ENCODE measurements around the gene IL17RD. TPM values are rescaled to one million over a fixed set of nuclear protein-coding genes. Genes with fewer than 3 reads are reported as not detected.

Gene IL17RD
- total RNA-seq, 1 experiment from 2014 or later: 8.3 TPM

DNA sequence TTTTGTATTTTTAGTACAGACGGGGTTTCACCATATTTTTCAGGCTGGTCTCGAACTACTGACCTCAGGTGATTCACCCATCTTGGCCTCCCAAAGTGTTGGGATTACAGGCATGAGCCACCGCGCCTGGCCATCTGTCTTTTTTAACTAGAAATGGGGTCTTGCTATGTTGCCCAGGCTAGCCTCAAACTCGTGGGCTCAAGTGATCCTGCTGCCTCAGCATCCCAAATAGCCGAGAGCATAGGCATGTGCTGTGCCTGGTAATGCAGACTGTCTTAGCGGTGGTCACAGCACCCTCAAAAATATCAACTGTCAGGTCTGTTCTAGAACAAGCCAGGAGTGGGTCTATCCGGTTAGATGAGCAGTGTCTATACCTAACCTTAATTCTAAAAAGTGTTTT lies 56.5 kb downstream of the IL17RD start:
- TF ChIP-seq EZH2 (IDR thresholded peaks at IDR 0.05; ENCODE audit: low read depth): no peak
- TF ChIP-seq, protein P1, sequence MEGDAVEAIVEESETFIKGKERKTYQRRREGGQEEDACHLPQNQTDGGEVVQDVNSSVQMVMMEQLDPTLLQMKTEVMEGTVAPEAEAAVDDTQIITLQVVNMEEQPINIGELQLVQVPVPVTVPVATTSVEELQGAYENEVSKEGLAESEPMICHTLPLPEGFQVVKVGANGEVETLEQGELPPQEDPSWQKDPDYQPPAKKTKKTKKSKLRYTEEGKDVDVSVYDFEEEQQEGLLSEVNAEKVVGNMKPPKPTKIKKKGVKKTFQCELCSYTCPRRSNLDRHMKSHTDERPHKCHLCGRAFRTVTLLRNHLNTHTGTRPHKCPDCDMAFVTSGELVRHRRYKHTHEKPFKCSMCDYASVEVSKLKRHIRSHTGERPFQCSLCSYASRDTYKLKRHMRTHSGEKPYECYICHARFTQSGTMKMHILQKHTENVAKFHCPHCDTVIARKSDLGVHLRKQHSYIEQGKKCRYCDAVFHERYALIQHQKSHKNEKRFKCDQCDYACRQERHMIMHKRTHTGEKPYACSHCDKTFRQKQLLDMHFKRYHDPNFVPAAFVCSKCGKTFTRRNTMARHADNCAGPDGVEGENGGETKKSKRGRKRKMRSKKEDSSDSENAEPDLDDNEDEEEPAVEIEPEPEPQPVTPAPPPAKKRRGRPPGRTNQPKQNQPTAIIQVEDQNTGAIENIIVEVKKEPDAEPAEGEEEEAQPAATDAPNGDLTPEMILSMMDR (conservative IDR thresholded peaks at IDR 0.05): no peak
- Histone ChIP-seq H4K20me1 (ENCODE audit: insufficient read depth) (no peaks in the 10 kb centered on the region), H3F3A (ENCODE audit: insufficient read depth, low read depth) (no peaks in the 10 kb centered on the region), H3K79me2 (ENCODE audit: low read depth) (no peaks in the 10 kb centered on the region), H3K9me2 (ENCODE audit: insufficient read depth) (no peaks in the 10 kb centered on the region), H3K27me3 (ENCODE audit: insufficient read depth, low read depth) (no peaks in the 10 kb centered on the region), H3K4me3 (no peak overlapping the region), H3K4me1 (replicated peaks; ENCODE audit: insufficient read depth) (no peaks in the 10 kb centered on the region), H3K27ac (no peak overlapping the region), H3K36me3 (ENCODE audit: low read depth) (no peaks in the 10 kb centered on the region), H3K9me3 (ENCODE audit: insufficient read depth, low read depth) (no peaks in the 10 kb centered on the region), H2AFZ (no peak overlapping the region), H3K4me2 (no peak overlapping the region)
- POLR2A ChIA-PET (ENCODE audit: unreplicated experiment): no interaction called here
- DNase-seq: no peak
- no TSS peak for BruUV-seq (replicated peaks)
- CTCF ChIA-PET: no interaction called here
- intact Hi-C loops (cut with micrococcal nuclease; ENCODE audit: unreplicated experiment): loop anchor here (10.0 kb wide), 1 partner anchor 116 kb away; the partner anchor contains the start of gene APPL1

DNA sequence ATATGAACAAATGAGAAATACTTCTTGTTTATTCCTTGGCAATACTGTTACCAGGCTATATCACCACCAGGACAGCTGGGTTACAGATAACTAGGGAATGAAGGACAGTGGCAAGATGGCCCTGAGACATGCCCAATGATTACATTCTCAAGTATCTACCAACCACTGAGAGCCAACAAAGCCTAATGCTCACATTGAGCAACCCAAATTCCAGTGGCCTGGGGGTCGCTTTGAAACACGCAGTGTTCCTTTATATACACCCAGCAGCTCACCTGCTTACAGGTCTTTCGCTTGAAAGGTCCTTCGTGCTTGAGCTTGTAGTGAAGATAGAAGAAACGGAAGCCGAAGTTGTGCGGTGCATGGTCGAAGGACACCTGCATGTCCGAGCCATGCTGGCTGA lies 59.6 kb downstream of the IL17RD start:
- Histone ChIP-seq H3K36me3 (ENCODE audit: low read depth) (no peaks in the 10 kb centered on the region), H3K9me3 (ENCODE audit: insufficient read depth, low read depth) (no peaks in the 10 kb centered on the region), H4K20me1 (ENCODE audit: insufficient read depth) (no peaks in the 10 kb centered on the region), H3K9me2 (ENCODE audit: insufficient read depth) (no peaks in the 10 kb centered on the region), H3K4me3 (no peak overlapping the region), H3F3A (ENCODE audit: insufficient read depth, low read depth) (no peaks in the 10 kb centered on the region), H3K27ac (no peak overlapping the region), H3K4me2 (no peak overlapping the region), H2AFZ (no peak overlapping the region), H3K79me2 (ENCODE audit: low read depth) (no peaks in the 10 kb centered on the region), H3K4me1 (replicated peaks; ENCODE audit: insufficient read depth) (no peaks in the 10 kb centered on the region), H3K27me3 (ENCODE audit: insufficient read depth, low read depth) (no peaks in the 10 kb centered on the region)
- BruUV-seq (replicated peaks): no TSS peak
- ChIA-PET POLR2A (ENCODE audit: unreplicated experiment) (no interaction called here), CTCF (no interaction called here)
- intact Hi-C loops (cut with micrococcal nuclease; ENCODE audit: unreplicated experiment): loop anchor here (10.0 kb wide), 1 partner anchor 119 kb away; the partner anchor contains the start of gene APPL1
- no peak for DNase-seq
- TF ChIP-seq, protein P1 (conservative IDR thresholded peaks at IDR 0.05): no peak
- TF ChIP-seq EZH2 (IDR thresholded peaks at IDR 0.05; ENCODE audit: low read depth): no peak

DNA sequence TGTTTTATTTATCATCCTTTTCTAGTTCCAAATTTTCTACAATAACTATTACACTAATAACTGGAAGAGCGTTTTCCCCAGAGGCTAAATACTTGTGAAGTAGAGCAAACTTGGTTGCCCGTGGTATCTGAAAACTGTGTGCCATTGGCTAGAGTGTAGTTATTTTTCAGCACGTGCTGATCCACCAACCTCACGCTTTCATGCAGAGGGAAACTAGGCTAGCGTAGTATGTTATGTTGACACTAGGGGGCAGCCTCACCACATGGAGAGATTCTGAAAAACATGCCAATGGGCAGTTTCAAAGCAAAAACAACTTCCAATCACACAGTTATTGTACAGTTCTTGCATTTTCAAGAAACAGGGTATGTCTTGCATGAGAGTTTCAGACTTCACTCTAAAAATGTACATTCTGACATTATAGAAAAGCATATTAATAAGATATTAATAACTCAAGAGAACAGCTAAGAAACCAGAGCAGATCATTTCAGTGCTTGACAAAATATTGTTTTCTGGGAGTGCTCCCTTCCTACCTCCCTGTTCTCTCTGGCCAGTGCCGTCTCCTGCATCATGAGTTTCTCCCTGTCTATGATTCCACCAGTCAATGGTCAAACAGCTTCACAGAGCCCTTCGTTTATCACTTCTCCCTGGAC lies 65.0 kb downstream of the IL17RD start:
- Histone ChIP-seq H4K20me1 (ENCODE audit: insufficient read depth) (no peaks in the 10 kb centered on the region), H3K27me3 (ENCODE audit: insufficient read depth, low read depth) (no peaks in the 10 kb centered on the region), H3K4me1 (replicated peaks; ENCODE audit: insufficient read depth) (peaks cover 20% of the 10 kb centered on the region), H3F3A (ENCODE audit: insufficient read depth, low read depth) (peaks cover 8% of the 10 kb centered on the region; the same call in 1 of the 2 replicates), H3K9me3 (ENCODE audit: insufficient read depth, low read depth) (no peaks in the 10 kb centered on the region), H3K36me3 (ENCODE audit: low read depth) (no peaks in the 10 kb centered on the region), H3K4me3 (no peak overlapping the region), H3K9me2 (ENCODE audit: insufficient read depth) (no peaks in the 10 kb centered on the region), H3K79me2 (ENCODE audit: low read depth) (no peaks in the 10 kb centered on the region), H3K4me2 (no peak overlapping the region), H2AFZ (no peak overlapping the region), H3K27ac (0 out of 2 replicates have a peak overlapping the region, but pooled peaks have one; percentile 62)
- peak; percentile 48 to 63 for DNase-seq
- ChIA-PET POLR2A (ENCODE audit: unreplicated experiment) (no interaction called here), CTCF (interaction anchor here (0.6 to 1.0 kb wide), 2 partner anchors 40 to 784 kb away, joined by 3 read pairs; partner anchors contain the start of gene SPATA12)
- intact Hi-C loops (cut with micrococcal nuclease; ENCODE audit: unreplicated experiment): loop anchor here (1.0 to 10.0 kb wide), 5 partner anchors 65 to 752 kb away; partner anchors contain the start of genes APPL1 and IL17RD
- BruUV-seq (replicated peaks): no TSS peak
- TF ChIP-seq, protein P1 (conservative IDR thresholded peaks at IDR 0.05): peak; percentile 85
- TF ChIP-seq EZH2 (IDR thresholded peaks at IDR 0.05; ENCODE audit: low read depth): no peak
